Measurements from ENCODE around the gene IRF8.

Gene IRF8

DNA sequence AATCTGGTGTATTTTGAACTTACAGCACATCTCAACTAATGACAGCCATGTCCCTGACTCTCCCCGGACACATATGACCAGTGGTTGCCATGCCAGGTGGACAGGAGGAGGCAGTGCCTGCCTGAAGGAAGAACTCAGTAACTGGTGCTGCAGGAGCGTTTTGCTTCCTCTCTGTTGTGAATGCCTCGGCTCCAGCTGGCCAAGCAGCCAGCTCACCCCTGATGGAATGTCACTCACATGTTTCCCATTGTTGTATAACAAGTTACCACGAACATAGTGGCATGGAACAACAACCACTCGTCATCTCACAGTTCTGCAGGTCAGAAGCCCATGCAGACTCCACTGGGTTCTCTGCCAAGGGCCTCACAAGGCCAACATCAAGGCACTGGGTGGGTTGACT is 20.1 kb upstream of the IRF8 start:
- TF ChIP-seq SIN3A (IDR thresholded peaks at IDR 0.05; ENCODE audit: borderline replicate concordance, insufficient read depth, low read length), result no peak
- TF ChIP-seq TAF1 (IDR thresholded peaks at IDR 0.05; ENCODE audit: borderline replicate concordance, insufficient read depth, low read length), result no peak
- no peak for TF ChIP-seq FOXP2 (optimal IDR thresholded peaks at IDR 0.05; ENCODE audit: borderline replicate concordance, extremely low read depth, extremely low read length, insufficient read depth)
- TF ChIP-seq POLR2AphosphoS5 (IDR thresholded peaks at IDR 0.05; ENCODE audit: low read depth, low read length), result no peak
- TF ChIP-seq, protein P1, sequence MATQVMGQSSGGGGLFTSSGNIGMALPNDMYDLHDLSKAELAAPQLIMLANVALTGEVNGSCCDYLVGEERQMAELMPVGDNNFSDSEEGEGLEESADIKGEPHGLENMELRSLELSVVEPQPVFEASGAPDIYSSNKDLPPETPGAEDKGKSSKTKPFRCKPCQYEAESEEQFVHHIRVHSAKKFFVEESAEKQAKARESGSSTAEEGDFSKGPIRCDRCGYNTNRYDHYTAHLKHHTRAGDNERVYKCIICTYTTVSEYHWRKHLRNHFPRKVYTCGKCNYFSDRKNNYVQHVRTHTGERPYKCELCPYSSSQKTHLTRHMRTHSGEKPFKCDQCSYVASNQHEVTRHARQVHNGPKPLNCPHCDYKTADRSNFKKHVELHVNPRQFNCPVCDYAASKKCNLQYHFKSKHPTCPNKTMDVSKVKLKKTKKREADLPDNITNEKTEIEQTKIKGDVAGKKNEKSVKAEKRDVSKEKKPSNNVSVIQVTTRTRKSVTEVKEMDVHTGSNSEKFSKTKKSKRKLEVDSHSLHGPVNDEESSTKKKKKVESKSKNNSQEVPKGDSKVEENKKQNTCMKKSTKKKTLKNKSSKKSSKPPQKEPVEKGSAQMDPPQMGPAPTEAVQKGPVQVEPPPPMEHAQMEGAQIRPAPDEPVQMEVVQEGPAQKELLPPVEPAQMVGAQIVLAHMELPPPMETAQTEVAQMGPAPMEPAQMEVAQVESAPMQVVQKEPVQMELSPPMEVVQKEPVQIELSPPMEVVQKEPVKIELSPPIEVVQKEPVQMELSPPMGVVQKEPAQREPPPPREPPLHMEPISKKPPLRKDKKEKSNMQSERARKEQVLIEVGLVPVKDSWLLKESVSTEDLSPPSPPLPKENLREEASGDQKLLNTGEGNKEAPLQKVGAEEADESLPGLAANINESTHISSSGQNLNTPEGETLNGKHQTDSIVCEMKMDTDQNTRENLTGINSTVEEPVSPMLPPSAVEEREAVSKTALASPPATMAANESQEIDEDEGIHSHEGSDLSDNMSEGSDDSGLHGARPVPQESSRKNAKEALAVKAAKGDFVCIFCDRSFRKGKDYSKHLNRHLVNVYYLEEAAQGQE (IDR thresholded peaks at IDR 0.05; ENCODE audit: insufficient read depth in 1 of 2, low read depth in 2 of 2, low read length in 2 of 2), result no peak

DNA sequence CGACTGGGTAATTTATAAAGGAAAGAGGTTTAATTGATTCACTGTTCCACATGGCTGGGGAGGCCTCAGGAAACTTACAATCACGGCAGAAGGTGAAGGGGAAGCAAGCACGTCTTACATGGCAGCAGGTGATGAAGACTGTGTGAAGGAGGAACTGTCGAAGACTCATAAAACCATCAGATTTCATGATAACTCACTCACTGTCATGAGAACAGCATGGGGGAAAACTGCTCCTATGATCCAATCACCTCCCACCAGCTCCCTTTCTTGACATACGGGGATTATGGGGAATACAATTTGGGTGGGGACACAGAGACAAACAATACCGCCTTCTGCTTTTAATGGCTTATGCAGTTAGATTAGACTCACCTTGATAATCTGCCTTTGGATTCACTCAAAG is 19.4 kb upstream of the IRF8 start:
- TF ChIP-seq SIN3A (IDR thresholded peaks at IDR 0.05; ENCODE audit: borderline replicate concordance, insufficient read depth, low read length) (no peak), TAF1 (IDR thresholded peaks at IDR 0.05; ENCODE audit: borderline replicate concordance, insufficient read depth, low read length) (no peak), POLR2AphosphoS5 (IDR thresholded peaks at IDR 0.05; ENCODE audit: low read depth, low read length) (no peak), FOXP2 (optimal IDR thresholded peaks at IDR 0.05; ENCODE audit: borderline replicate concordance, extremely low read depth, extremely low read length, insufficient read depth) (no peak)

DNA sequence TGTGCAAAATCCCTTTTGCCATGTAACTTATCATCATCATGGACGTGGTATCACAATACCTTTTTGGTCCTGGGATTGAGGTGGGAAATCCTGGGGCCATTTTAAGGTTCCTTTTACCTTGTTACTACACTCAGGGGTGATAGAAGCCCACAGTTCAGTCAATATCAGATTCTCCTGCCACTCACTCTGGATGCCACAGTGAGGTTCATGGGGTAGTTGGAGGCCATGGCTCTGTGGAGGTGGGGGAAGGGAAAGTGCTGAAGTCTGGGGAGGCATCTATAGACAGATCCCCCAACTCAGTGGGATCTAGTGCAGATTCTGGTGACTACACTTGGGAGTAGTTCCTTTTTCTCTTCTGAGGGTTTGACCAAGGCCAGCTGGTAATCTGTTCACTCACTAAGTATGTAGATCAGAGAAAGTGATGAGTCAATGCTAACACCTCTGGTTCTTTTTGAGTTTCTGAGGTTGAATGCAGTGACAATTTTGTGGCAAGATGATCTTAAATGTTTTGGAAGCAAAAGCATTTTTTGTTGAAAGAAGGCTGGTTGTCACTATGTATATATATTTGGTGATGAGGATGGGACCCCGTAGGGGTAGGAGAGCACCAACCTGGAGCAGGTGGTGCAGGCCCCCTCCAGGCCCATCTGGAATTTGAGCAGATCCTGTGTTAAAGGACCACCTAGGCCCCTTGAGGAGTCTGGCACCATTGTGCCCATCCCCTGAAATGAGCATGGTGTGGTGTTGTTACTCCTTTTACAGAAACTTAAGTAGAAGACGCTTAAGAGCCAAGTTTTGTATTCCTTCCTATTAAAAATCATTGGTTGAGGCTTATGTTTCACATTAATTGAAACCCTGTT is 18.8 kb upstream of the IRF8 start:
- TF ChIP-seq TAF1 (IDR thresholded peaks at IDR 0.05; ENCODE audit: borderline replicate concordance, insufficient read depth, low read length) (no peak), FOXP2 (optimal IDR thresholded peaks at IDR 0.05; ENCODE audit: borderline replicate concordance, extremely low read depth, extremely low read length, insufficient read depth) (no peak), POLR2AphosphoS5 (IDR thresholded peaks at IDR 0.05; ENCODE audit: low read depth, low read length) (no peak), SIN3A (IDR thresholded peaks at IDR 0.05; ENCODE audit: borderline replicate concordance, insufficient read depth, low read length) (no peak)
- TF ChIP-seq, protein P1 (IDR thresholded peaks at IDR 0.05; ENCODE audit: insufficient read depth in 1 of 2, low read depth in 2 of 2, low read length in 2 of 2), result no peak

GRCh38 chr16:85880861-85881260 is 18.1 kb upstream of the IRF8 start:
- no peak for TF ChIP-seq FOXP2 (optimal IDR thresholded peaks at IDR 0.05; ENCODE audit: borderline replicate concordance, extremely low read depth, extremely low read length, insufficient read depth)
- TF ChIP-seq, protein P1 (IDR thresholded peaks at IDR 0.05; ENCODE audit: insufficient read depth in 1 of 2, low read depth in 2 of 2, low read length in 2 of 2), result no peak
- no peak for TF ChIP-seq TAF1 (IDR thresholded peaks at IDR 0.05; ENCODE audit: borderline replicate concordance, insufficient read depth, low read length)
- no peak for TF ChIP-seq SIN3A (IDR thresholded peaks at IDR 0.05; ENCODE audit: borderline replicate concordance, insufficient read depth, low read length)

DNA sequence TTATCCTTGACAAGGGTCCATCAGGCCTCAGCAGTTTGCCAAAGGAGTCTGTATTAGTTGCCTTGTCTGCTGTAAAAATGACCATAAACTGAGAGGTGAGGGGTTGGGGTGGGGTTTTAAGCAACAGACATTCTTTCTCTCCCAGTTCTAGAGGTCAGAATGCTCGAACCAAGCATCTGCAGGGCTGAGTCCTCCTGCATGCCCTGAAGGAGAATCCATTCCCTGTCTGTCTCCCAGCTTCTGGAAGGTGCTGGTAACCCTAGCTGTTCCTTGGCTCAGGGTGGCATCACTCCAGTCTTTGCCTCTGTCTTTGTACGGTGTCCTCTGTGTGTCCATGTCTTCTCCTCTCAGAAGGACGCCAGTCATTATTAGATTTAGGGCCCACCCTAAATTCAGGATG is 17.5 kb upstream of the IRF8 start:
- TF ChIP-seq, protein P1 (IDR thresholded peaks at IDR 0.05; ENCODE audit: insufficient read depth in 1 of 2, low read depth in 2 of 2, low read length in 2 of 2), result no peak
- TF ChIP-seq POLR2AphosphoS5 (IDR thresholded peaks at IDR 0.05; ENCODE audit: low read depth, low read length) (no peak), FOXP2 (optimal IDR thresholded peaks at IDR 0.05; ENCODE audit: borderline replicate concordance, extremely low read depth, extremely low read length, insufficient read depth) (no peak), SIN3A (IDR thresholded peaks at IDR 0.05; ENCODE audit: borderline replicate concordance, insufficient read depth, low read length) (no peak), TAF1 (IDR thresholded peaks at IDR 0.05; ENCODE audit: borderline replicate concordance, insufficient read depth, low read length) (no peak)
